WI38 (cell line): ENCODE results near the gene XRRA1.

Experiments
- H3K4me3 ChIP-seq: 2 replicates; pipeline ENCODE4 v1.5.1; 2011; ENCODE audit warnings: low read depth, mild to moderate bottlenecking, control low read depth, low read length
- TF ChIP-seq, protein P1 (sequence below): IDR thresholded peaks from 2 replicates; pipeline ENCODE4 v1.5.1; 2012; ENCODE audit warnings: low read depth, mild to moderate bottlenecking, control low read depth, low read length

The XRRA1 gene

GRCh38 chr11:74816664-74817063, 132.2 kb downstream of the XRRA1 start:
- no peak overlapping the region for H3K4me3 ChIP-seq
- TF ChIP-seq, protein P1, sequence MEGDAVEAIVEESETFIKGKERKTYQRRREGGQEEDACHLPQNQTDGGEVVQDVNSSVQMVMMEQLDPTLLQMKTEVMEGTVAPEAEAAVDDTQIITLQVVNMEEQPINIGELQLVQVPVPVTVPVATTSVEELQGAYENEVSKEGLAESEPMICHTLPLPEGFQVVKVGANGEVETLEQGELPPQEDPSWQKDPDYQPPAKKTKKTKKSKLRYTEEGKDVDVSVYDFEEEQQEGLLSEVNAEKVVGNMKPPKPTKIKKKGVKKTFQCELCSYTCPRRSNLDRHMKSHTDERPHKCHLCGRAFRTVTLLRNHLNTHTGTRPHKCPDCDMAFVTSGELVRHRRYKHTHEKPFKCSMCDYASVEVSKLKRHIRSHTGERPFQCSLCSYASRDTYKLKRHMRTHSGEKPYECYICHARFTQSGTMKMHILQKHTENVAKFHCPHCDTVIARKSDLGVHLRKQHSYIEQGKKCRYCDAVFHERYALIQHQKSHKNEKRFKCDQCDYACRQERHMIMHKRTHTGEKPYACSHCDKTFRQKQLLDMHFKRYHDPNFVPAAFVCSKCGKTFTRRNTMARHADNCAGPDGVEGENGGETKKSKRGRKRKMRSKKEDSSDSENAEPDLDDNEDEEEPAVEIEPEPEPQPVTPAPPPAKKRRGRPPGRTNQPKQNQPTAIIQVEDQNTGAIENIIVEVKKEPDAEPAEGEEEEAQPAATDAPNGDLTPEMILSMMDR: no peak

- TF ChIP-seq, protein P1: no peak
- H3K4me3 ChIP-seq: no peak overlapping the region
Measured at GRCh38 chr11:74815966-74816365, 132.9 kb downstream of the XRRA1 start.

DNA sequence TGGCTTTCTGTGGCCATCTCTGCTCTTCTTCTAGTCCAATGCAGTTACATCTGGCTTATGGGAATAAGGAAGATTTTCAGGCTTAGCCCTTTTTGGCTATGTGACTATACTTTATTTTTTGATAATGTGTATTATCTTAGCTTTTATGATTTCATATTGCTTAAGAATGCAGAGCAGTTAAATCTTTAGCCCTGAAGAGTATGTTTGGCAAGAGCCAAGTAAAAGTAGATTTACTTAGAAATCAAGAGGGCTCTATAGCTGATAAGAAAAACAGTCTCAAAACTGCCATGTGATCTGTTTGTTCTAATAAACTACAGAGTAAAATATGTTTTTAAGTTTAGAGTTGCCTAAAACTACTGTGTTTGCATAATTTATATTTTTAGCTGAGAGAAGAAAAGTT, 139.1 kb downstream of the XRRA1 start:
- H3K4me3 ChIP-seq: no peak overlapping the region
- TF ChIP-seq, protein P1: no peak

- TF ChIP-seq, protein P1: no peak
- H3K4me3 ChIP-seq: no peak overlapping the region
Measured at GRCh38 chr11:74806267-74806666, 142.6 kb downstream of the XRRA1 start.

GRCh38 chr11:74791333-74792100, 157.4 kb downstream of the XRRA1 start:
- TF ChIP-seq, protein P1: no peak

More at GRCh38 chr11:74791333-74792100, 157.4 kb downstream of the XRRA1 start:
- no peak overlapping the region for H3K4me3 ChIP-seq
